ENCODE data around the gene GRIFIN. TPM values are rescaled to one million over a fixed set of nuclear protein-coding genes. Genes with fewer than 3 reads are reported as not detected.

GRIFIN gene
- total RNA-seq, 1 experiment from 2014 or later: not detected

DNA sequence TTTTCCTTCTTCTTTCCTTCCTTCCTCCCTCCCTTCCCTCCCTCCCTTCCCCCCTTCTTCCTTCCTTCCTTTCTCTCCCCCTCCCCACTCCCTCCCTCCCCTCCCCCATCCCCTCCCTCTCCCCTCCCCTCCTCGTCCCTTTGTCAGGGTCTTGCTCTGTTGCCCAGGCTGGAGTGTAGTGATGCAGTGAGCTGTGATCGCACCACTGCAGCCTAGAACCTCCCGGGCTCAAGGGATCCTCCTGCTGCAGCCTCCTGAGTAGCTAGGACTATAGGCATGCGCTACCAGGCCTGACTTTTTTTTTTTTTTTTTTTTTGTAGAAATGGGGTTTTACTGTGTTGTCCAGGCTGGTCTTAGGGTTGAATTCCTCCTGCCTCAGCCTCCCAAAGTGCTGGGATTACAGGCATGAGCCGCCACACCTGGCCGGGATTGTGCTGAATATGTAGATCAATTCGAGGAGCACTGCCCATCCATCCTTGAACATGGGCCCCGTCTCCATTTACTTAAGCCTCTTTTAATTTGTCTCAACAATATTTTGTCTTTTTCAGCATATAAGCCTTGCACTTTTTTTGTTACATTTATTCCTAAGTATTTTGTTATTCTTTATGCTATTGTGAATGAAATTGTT, 23.4 kb downstream of the GRIFIN start:
- no peak for TF ChIP-seq EZH2 (IDR thresholded peaks at IDR 0.05; ENCODE audit: low read length, unreplicated experiment)
- TF ChIP-seq, protein P1, sequence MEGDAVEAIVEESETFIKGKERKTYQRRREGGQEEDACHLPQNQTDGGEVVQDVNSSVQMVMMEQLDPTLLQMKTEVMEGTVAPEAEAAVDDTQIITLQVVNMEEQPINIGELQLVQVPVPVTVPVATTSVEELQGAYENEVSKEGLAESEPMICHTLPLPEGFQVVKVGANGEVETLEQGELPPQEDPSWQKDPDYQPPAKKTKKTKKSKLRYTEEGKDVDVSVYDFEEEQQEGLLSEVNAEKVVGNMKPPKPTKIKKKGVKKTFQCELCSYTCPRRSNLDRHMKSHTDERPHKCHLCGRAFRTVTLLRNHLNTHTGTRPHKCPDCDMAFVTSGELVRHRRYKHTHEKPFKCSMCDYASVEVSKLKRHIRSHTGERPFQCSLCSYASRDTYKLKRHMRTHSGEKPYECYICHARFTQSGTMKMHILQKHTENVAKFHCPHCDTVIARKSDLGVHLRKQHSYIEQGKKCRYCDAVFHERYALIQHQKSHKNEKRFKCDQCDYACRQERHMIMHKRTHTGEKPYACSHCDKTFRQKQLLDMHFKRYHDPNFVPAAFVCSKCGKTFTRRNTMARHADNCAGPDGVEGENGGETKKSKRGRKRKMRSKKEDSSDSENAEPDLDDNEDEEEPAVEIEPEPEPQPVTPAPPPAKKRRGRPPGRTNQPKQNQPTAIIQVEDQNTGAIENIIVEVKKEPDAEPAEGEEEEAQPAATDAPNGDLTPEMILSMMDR (conservative IDR thresholded peaks at IDR 0.05; ENCODE audit: low read depth, low read length): no peak
- no peak for TF ChIP-seq EZH2phosphoT487 (IDR thresholded peaks at IDR 0.05; ENCODE audit: borderline replicate concordance, low read length)
- Histone ChIP-seq H2AFZ (ENCODE audit: low read length) (no peak overlapping the region), H3K27me3 (ENCODE audit: low read length) (no peaks in the 10 kb centered on the region), H3K36me3 (ENCODE audit: low read depth, low read length) (no peaks in the 10 kb centered on the region), H3K27ac (ENCODE audit: low read length) (no peak overlapping the region), H3K4me3 (ENCODE audit: low read length) (no peak overlapping the region), H3K9ac (ENCODE audit: low read length) (no peak overlapping the region), H3F3A (ENCODE audit: low read length, unreplicated experiment) (no peaks in the 10 kb centered on the region), H3K9me2 (replicated peaks; ENCODE audit: low read length) (no peaks in the 10 kb centered on the region), H3K9me3 (ENCODE audit: low read length) (no peaks in the 10 kb centered on the region), H3K4me2 (ENCODE audit: low read length) (no peak overlapping the region), H4K20me1 (ENCODE audit: low read length) (no peaks in the 10 kb centered on the region), H3K79me2 (ENCODE audit: low read length) (no peaks in the 10 kb centered on the region), H3K4me1 (ENCODE audit: insufficient read depth, low read length) (peaks cover 7% of the 10 kb centered on the region)
- intact Hi-C loops (cut with micrococcal nuclease): no loop called here
- ChIA-PET CTCF (interaction anchor here (1.5 to 2.3 kb wide), 2 partner anchors 16 to 40 kb away, joined by 4 to 46 read pairs; no protein-coding TSS in a partner anchor), POLR2A (ENCODE audit: unreplicated experiment) (no interaction called here)
- no TSS peak for BruUV-seq (replicated peaks)
- no peak for DNase-seq
- ATAC-seq: no peak

DNA sequence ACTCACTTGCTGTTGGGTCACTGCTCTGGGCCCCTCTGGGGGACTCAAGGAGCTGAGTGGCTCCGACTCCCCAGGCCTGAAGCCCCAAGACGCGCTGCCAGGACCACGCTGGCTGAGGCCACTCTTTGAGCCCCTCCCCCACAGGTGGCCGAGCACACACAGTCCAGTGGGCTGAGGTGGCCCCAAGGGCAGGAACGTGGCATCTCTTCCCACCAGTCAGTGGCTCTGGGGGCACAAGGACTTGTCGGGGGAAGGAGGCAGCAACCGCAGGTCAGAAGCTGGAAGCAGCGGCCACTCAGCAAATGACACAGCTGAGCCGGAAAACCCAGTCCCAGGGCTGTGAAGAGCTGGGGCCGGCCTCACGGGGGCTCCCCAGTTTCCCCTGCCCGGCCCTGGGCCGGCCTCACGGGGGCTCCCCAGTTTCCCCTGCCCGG, 24.1 kb downstream of the GRIFIN start:
- CTCF ChIA-PET: interaction anchor here (0.5 to 2.3 kb wide), 4 partner anchors 17 to 868 kb away, joined by 4 to 46 read pairs (median 6); no protein-coding TSS in a partner anchor
- H3K4me3 ChIP-seq (ENCODE audit: low read length): no peak overlapping the region
- no peak for DNase-seq

More for the DNA sequence above, 24.1 kb downstream of the GRIFIN start:
- no TSS peak for BruUV-seq (replicated peaks)
- Histone ChIP-seq H3K4me2 (ENCODE audit: low read length) (peak overlapping the region; percentile 89), H3K9ac (ENCODE audit: low read length) (no peak overlapping the region; the same call in 1 of the 2 replicates), H3K9me2 (replicated peaks; ENCODE audit: low read length) (no peaks in the 10 kb centered on the region), H3K79me2 (ENCODE audit: low read length) (no peaks in the 10 kb centered on the region), H3K27ac (ENCODE audit: low read length) (no peak overlapping the region), H4K20me1 (ENCODE audit: low read length) (no peaks in the 10 kb centered on the region), H3F3A (ENCODE audit: low read length, unreplicated experiment) (no peaks in the 10 kb centered on the region), H3K4me1 (ENCODE audit: insufficient read depth, low read length) (peaks cover 7% of the 10 kb centered on the region), H3K27me3 (ENCODE audit: low read length) (no peaks in the 10 kb centered on the region), H3K9me3 (ENCODE audit: low read length) (no peaks in the 10 kb centered on the region), H3K36me3 (ENCODE audit: low read depth, low read length) (no peaks in the 10 kb centered on the region), H2AFZ (ENCODE audit: low read length) (peak overlapping the region; percentile 95)
- TF ChIP-seq EZH2 (IDR thresholded peaks at IDR 0.05; ENCODE audit: low read length, unreplicated experiment) (no peak), EZH2phosphoT487 (IDR thresholded peaks at IDR 0.05; ENCODE audit: borderline replicate concordance, low read length) (no peak)
- TF ChIP-seq, protein P1 (conservative IDR thresholded peaks at IDR 0.05; ENCODE audit: low read depth, low read length): no peak
- intact Hi-C loops (cut with micrococcal nuclease): no loop called here
- POLR2A ChIA-PET (ENCODE audit: unreplicated experiment): interaction anchor here (0.6 to 1.2 kb wide), 2 partner anchors 35 to 104 kb away, joined by 6 read pairs; no protein-coding TSS in a partner anchor
- ATAC-seq: peak; percentile 3

Data from PC-3 (cell line).